Measurements from ENCODE around the gene LIMK1.

GRCh38 chr7:74092964-74093471 is 9.4 kb downstream of the LIMK1 start:
- no peak for TF ChIP-seq POLR2AphosphoS5 (IDR thresholded peaks at IDR 0.05; ENCODE audit: low read depth, low read length)
- peak; percentile 71 for TF ChIP-seq POLR2A (IDR thresholded peaks at IDR 0.05; ENCODE audit: low read depth, low read length)
